GM19324 (cell line): ENCODE results near the gene CCR3.

ENCODE experiments used
- ATAC-seq: cut with Tn5 transposase; IDR thresholded peaks from one replicate; pipeline ENCODE4 v1.9.1; 2021; ENCODE audit warnings: mild to moderate bottlenecking, moderate library complexity; ENCODE audit not compliant: unreplicated experiment, low FRiP score

CCR3 gene

DNA sequence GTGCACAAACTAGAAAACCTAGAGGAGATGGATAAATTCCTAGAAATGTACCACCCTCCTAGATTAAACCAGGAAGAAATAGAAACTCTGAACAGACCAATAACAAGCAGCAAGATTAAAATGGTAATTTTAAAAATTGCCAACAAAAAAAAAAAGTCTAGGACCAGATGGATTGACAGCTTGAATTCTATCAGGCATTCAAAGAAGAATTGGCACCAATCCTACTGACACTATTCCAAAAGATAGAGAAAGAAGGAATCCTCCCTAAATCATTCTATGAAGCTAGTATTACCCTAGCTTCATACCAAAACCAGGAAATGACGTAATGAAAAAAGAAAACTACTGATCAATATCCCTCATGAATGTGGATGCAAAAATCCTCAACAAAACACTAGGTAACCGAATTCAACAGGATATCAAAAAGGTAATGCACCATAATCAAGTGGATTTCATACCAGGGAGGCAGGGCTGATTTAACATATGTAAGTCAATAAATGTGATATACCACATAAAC is 24.0 kb upstream of the CCR3 start:
- ATAC-seq = no peak

DNA sequence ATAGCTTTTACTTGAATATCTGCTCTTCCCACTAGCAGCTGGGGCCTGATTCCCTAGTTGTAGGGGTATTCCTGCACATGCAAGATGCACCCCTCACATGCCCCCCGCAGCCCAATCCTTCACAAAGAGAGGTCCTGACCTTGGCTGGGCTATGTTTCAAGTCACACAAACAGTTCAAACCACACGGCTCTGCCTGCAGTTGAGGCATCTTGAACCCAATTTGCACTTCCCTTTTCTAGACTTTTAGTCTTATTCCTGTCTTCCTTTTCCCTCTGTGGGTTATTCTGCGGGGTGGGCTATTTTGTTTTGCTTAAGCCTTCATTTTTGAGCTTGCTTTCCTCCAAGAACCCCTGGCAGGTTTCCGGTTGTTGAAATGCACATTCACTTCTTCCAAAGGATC is 20.9 kb upstream of the CCR3 start:
- ATAC-seq = no peak

GRCh38 chr3:46221938-46222337 is 20.3 kb upstream of the CCR3 start:
- no peak for ATAC-seq

DNA sequence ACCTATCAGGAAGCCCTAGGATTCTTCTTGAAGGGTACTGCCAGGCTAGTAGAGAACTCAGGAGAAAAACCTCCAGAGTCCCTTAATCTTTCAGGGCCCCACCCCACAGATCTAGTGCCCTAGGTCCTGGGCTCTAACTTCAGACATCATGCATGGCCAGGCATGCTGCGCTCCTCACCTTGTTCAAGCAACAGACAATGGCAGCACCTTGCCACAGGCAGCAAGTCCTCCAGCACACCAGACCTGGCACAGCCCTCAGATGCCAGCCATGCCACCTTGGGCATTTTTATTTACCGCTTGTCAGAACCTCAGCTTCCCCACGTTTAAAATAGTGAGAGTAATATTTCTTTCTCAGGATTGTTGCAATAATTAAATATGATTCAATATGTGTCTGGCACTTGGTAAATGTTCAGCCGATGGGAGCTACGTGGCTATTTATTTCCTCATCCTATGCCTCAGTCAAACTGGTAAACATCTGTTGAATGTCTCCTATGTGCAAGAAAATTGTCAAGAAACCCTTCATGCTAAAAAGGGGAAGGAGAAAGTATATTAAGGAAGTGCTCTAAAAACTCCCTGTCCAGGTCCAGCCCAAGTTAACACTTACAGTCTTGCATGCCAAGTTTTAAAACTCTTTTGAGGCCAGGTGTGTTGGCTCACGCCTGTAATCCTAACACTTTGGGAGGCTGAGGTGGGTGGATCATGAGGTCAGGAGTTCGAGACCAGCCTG is 19.7 kb upstream of the CCR3 start:
- no peak for ATAC-seq

- no peak for ATAC-seq
Measured at GRCh38 chr3:46228260-46229242, 13.7 kb upstream of the CCR3 start.

DNA sequence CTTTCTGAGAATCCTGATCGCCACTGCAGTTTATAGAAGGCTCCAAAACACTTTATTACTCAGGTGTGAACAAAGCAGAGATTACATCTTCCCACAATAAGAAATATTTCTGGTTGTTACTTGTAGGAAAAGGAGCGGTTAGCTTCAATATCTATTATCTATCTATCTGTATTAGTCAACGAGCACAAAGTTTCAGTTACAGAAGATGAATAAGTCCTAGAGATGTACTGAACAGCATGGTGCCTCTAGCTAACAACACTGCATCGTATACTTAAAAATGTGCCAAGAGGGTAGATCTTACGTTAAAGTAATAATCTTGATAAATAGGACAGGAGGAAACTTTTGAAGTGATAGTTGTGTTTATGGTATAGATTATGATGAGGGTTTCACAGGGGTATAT is 10.9 kb upstream of the CCR3 start:
- ATAC-seq = no peak

DNA sequence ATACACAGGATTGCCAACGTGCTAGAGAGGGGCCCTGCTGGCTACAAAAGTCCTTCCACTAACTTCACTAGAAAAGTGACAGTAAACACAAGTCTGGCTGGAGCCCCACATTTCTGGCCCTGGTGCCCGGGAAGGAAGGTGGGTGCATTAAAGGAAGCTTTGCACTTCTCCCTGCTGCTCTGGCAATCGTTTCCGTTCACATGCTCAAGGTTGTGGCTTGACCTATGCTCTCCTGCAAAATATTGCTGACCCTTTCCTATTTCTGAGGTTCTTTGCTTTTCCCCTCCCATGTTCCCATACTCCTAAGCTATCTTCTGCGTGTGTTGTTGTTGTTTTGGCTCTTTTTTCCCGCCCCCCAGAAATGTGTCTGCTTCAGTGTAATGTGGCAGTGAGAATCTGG is 9.1 kb upstream of the CCR3 start:
- ATAC-seq = no peak

- no peak for ATAC-seq
Measured at GRCh38 chr3:46235425-46235824, 6.8 kb upstream of the CCR3 start.

DNA sequence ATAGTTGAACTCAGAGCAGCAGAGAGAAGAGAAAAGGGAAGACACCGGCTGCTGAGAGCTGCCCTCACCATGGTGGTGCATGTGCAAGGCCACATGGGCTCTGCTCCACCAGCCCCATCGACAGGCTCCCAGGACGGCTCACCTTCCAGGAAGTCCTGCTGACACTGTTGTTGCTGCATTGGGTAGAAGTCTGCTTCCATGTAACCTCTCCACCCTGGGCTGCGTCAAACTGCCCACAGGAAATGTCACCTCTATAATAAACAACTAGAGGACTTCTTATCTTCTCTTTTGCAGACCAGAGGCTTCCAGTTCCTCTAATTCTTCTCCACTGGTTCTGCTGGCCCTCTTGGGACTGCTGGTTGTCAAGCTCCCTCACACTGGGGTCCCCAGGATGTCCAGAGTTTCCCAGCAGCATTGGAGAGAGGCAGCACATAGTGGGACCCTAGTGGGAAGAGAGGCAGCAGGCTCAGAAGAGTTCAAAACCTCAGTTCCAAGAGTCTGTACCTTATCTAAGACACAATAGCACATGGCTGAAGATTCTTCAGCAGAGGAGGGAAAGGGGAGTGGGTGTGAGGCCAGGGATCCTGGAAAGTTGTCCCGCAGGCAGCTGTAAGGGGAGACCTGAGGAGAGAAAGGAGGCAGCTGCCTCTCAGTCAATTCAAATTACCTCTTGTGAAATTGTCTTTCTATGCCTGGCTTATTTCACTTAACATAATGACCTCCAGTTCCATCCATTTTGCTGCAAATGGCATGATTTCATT is 5.8 kb upstream of the CCR3 start:
- no peak for ATAC-seq

GRCh38 chr3:46238386-46238785 is 3.9 kb upstream of the CCR3 start:
- ATAC-seq = no peak

GRCh38 chr3:46239301-46239938 is 2.8 kb upstream of the CCR3 start:
- no peak for ATAC-seq

- ATAC-seq = no peak
Measured at GRCh38 chr3:46239952-46240351, 2.3 kb upstream of the CCR3 start.

DNA sequence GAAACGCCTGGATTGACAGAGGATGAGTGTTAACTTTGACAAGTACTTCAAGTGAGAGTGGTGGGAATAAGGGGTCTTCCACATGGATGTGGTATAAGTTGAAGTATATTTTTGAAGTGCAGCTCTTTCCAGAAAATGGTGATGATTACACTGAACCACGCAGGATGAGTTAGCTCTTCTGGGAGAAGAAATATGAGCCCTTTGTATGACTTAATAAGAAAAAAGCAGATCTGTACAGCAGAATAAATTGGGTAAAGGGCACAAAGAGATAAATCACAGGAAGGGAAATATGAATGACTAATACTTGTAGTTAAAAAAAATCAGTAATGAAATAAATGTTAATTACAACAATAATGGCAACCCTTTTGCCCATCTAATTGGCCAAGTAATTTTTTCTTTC is 1.3 kb downstream of the CCR3 start:
- ATAC-seq = no peak

DNA sequence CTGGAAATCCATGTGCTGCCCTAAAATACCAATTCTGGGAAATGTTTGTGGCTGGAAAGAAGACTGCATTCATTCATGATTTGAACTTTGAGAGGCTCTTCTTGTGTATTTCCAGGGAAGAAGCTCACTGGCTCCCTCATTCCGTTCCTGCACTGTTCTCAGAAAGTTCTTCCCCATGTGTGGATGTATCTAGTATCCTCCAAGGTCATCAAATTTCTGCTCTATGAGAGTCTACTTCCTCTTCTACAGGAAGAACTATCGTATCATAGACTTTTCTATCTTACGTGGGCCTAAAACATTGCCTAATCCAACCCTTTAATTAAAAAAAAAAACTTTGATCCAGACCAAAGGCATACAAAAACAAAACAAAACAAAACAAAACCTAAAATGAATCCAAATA is 2.9 kb downstream of the CCR3 start:
- no peak for ATAC-seq

DNA sequence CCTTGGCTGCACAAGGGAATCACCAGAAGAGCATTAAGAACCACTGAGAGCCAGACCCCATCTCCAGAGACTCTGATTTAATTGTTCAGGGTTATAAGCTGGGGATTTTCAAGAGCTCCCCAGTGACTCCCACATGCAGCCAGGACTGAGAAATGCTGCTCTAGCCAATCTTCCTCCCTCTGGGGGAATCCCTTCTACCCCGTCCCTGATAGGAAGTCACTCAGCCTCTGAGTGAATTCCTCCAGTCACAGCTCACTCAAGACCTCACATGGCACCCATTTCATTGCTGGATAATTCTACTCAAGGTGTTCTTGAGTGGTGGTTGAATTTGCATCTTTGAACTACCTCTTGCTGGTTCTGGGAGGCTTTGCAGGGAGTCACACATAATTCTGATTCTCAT is 10.7 kb downstream of the CCR3 start:
- ATAC-seq = no peak

DNA sequence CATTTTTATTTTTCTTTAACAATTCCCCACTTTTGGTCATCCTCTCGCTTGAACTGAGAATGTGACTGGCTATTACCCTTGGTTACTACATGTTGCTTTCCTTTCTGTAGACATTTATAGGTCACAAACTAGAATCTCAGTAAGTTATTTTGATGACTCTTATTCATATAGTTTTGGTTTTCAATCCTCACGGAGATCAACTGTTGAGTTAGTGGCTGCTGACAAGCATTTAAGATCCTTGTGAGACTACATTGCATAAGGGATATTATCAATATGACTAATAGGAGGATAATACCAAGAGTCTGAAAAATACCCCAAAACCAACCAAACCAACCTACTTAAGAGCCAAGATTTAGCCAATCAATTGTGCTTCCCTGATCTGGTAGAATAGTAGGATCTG is 16.3 kb downstream of the CCR3 start:
- ATAC-seq = no peak

- no peak for ATAC-seq
Measured at GRCh38 chr3:46261926-46262594, 19.8 kb downstream of the CCR3 start.

GRCh38 chr3:46264002-46264401 is 21.7 kb downstream of the CCR3 start:
- ATAC-seq = no peak

- no peak for ATAC-seq
Measured at GRCh38 chr3:46266598-46266997, 24.3 kb downstream of the CCR3 start.

DNA sequence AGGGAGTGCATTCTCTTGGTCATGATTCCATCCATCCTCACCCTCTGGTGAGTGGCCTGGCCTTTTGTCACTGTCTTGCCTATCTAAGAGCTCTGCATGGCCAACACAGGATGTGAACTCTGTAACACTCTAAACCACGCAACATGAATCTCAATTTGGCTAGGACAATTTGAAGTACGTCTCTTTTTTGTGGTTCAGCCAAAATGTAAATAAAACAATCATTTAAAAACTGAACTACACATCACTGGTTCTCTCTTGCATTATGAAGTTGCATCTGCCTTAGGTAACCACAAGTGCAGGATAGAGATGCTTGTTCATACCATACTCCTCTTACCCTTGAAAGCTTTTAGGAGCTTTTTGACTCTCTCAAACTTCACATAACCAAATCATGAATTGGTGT is 27.3 kb downstream of the CCR3 start:
- ATAC-seq = no peak
